WTC11 (cell line): ENCODE measurements around the gene COL5A2.

Experiments used
- CBFB ChIP-seq: sonication (generic); formaldehyde crosslinking; IDR thresholded peaks from 2 replicates; pipeline ENCODE4 v1.8.1; 2022; ENCODE audit warnings: mild to moderate bottlenecking, low read depth, missing genetic modification reagents
- ELF4 ChIP-seq: sonication (generic); formaldehyde crosslinking; IDR thresholded peaks from 2 replicates; pipeline ENCODE4 v1.8.1; 2022; ENCODE audit warnings: low read depth, mild to moderate bottlenecking, moderate library complexity, missing genetic modification reagents
- FOXJ3 ChIP-seq: sonication (generic); formaldehyde crosslinking; IDR thresholded peaks from 2 replicates; pipeline ENCODE4 v1.9.0; 2021; ENCODE audit warnings: missing genetic modification reagents, mild to moderate bottlenecking, borderline replicate concordance
- FOXP1 ChIP-seq: sonication (generic); formaldehyde crosslinking; IDR thresholded peaks from 2 replicates; pipeline ENCODE4 v1.8.0; 2022; ENCODE audit warnings: missing genetic modification reagents, mild to moderate bottlenecking, moderate library complexity, borderline replicate concordance
- JUN ChIP-seq: sonication (generic); formaldehyde crosslinking; IDR thresholded peaks from 2 replicates; pipeline ENCODE4 v1.8.0; 2023; ENCODE audit warnings: mild to moderate bottlenecking, missing genetic modification reagents
- NFYB ChIP-seq: sonication (generic); formaldehyde crosslinking; conservative IDR thresholded peaks from 2 replicates; pipeline ENCODE4 v1.8.0; 2022; ENCODE audit warnings: low read depth, missing genetic modification reagents
- NR2C2 ChIP-seq: sonication (generic); formaldehyde crosslinking; IDR thresholded peaks from 2 replicates; pipeline ENCODE4 v1.8.0; 2022; ENCODE audit warnings: mild to moderate bottlenecking, missing genetic modification reagents
- TEAD1 ChIP-seq: sonication (generic); formaldehyde crosslinking; IDR thresholded peaks from 2 replicates; pipeline ENCODE4 v1.8.0; 2022; ENCODE audit warnings: mild to moderate bottlenecking, missing genetic modification reagents
- TEAD4 ChIP-seq: sonication (generic); formaldehyde crosslinking; IDR thresholded peaks from 2 replicates; pipeline ENCODE4 v1.8.0; 2022; ENCODE audit warnings: mild to moderate bottlenecking, missing genetic modification reagents
- ZNF121 ChIP-seq: sonication (generic); formaldehyde crosslinking; IDR thresholded peaks from 2 replicates; pipeline ENCODE4 v1.8.0; 2023; ENCODE audit warnings: missing genetic modification reagents
- TF ChIP-seq, protein P1 (sequence below): fragments of 200-600 bp; IDR thresholded peaks from 2 replicates; pipeline ENCODE4 v1.8.0; 2022; ENCODE audit warnings: antibody characterized with exemption
- TF ChIP-seq, protein P2 (sequence below): sonication (generic); formaldehyde crosslinking; conservative IDR thresholded peaks from 2 replicates; pipeline ENCODE4 v1.8.1; 2023; ENCODE audit warnings: mild to moderate bottlenecking, low read depth, missing genetic modification reagents, moderate library complexity
- TF ChIP-seq, protein P3 (sequence below): sonication (generic); formaldehyde crosslinking; IDR thresholded peaks from 2 replicates; pipeline ENCODE4 v1.8.0; 2022; ENCODE audit warnings: mild to moderate bottlenecking, missing genetic modification reagents
- TF ChIP-seq, protein P4 (sequence below): sonication (generic); formaldehyde crosslinking; IDR thresholded peaks from 2 replicates; pipeline ENCODE4 v1.8.1; 2023; ENCODE audit warnings: mild to moderate bottlenecking, missing genetic modification reagents, moderate library complexity

DNA sequence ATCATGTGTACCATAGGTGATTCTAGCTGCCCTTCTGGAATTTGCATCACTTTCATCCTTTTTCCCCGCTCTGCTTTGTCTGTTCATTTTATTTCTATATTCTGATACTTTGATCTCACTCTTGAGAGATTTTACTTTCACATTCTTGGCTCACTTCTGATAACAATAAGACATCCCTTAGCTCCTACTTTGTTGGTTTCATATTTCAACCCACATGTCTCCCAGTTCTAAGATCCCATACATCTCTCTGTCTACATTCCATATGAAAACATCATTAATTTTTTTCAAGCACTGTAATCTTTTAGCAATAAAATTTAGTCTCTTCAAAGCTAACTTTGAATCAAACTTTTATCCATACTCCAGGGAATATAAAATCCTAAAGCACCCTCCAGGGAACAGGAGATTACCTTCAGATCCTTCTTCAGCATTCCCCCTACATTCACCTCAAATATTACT is 129.8 kb downstream of the COL5A2 start:
- TF ChIP-seq, protein P1, sequence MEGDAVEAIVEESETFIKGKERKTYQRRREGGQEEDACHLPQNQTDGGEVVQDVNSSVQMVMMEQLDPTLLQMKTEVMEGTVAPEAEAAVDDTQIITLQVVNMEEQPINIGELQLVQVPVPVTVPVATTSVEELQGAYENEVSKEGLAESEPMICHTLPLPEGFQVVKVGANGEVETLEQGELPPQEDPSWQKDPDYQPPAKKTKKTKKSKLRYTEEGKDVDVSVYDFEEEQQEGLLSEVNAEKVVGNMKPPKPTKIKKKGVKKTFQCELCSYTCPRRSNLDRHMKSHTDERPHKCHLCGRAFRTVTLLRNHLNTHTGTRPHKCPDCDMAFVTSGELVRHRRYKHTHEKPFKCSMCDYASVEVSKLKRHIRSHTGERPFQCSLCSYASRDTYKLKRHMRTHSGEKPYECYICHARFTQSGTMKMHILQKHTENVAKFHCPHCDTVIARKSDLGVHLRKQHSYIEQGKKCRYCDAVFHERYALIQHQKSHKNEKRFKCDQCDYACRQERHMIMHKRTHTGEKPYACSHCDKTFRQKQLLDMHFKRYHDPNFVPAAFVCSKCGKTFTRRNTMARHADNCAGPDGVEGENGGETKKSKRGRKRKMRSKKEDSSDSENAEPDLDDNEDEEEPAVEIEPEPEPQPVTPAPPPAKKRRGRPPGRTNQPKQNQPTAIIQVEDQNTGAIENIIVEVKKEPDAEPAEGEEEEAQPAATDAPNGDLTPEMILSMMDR = no peak
- TF ChIP-seq NFYB (CRISPR knock-in tag) (no peak), ZNF121 (no peak), FOXP1 (CRISPR knock-in tag) (no peak), NR2C2 (CRISPR knock-in tag) (no peak), FOXJ3 (CRISPR knock-in tag) (no peak), TEAD4 (CRISPR knock-in tag) (no peak), ELF4 (CRISPR knock-in tag) (no peak), JUN (CRISPR knock-in tag) (no peak), CBFB (CRISPR knock-in tag) (no peak), TEAD1 (no peak)
- TF ChIP-seq, protein P2, sequence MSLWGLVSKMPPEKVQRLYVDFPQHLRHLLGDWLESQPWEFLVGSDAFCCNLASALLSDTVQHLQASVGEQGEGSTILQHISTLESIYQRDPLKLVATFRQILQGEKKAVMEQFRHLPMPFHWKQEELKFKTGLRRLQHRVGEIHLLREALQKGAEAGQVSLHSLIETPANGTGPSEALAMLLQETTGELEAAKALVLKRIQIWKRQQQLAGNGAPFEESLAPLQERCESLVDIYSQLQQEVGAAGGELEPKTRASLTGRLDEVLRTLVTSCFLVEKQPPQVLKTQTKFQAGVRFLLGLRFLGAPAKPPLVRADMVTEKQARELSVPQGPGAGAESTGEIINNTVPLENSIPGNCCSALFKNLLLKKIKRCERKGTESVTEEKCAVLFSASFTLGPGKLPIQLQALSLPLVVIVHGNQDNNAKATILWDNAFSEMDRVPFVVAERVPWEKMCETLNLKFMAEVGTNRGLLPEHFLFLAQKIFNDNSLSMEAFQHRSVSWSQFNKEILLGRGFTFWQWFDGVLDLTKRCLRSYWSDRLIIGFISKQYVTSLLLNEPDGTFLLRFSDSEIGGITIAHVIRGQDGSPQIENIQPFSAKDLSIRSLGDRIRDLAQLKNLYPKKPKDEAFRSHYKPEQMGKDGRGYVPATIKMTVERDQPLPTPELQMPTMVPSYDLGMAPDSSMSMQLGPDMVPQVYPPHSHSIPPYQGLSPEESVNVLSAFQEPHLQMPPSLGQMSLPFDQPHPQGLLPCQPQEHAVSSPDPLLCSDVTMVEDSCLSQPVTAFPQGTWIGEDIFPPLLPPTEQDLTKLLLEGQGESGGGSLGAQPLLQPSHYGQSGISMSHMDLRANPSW (CRISPR knock-in tag) = no peak
- TF ChIP-seq, protein P3, sequence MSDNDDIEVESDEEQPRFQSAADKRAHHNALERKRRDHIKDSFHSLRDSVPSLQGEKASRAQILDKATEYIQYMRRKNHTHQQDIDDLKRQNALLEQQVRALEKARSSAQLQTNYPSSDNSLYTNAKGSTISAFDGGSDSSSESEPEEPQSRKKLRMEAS (CRISPR knock-in tag) = no peak
- TF ChIP-seq, protein P4, sequence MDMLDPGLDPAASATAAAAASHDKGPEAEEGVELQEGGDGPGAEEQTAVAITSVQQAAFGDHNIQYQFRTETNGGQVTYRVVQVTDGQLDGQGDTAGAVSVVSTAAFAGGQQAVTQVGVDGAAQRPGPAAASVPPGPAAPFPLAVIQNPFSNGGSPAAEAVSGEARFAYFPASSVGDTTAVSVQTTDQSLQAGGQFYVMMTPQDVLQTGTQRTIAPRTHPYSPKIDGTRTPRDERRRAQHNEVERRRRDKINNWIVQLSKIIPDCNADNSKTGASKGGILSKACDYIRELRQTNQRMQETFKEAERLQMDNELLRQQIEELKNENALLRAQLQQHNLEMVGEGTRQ (CRISPR knock-in tag) = no peak
